ENCODE results near the gene NOM1. TPM values are rescaled to one million over a fixed set of nuclear protein-coding genes. Genes with fewer than 3 reads are reported as not detected.

NOM1 gene
- polyA plus RNA-seq, 2 of the 4 experiments (the other 2 are of a cell fraction) = 15.5 to 17.7 TPM

- DNase-seq (ENCODE audit: low read depth in 1 of 2, low spot score in 1 of 2) = no peak
- H3K4me2 ChIP-seq = no peak overlapping the region
- no peak for FAIRE-seq
- TF ChIP-seq POLR2AphosphoS2 (conservative IDR thresholded peaks at IDR 0.05; ENCODE audit: low read length) (no peak), SREBF2 (IDR thresholded peaks at IDR 0.05) (no peak), ZC3H11A (IDR thresholded peaks at IDR 0.05) (no peak), TFCP2L1 (CRISPR knock-in tag; IDR thresholded peaks at IDR 0.05) (no peak), PHF8 (IDR thresholded peaks at IDR 0.05; ENCODE audit: borderline replicate concordance, low read depth) (no peak), USF2 (IDR thresholded peaks at IDR 0.05) (no peak), MAFK (IDR thresholded peaks at IDR 0.05; ENCODE audit: partially characterized antibody) (no peak), KDM5A (IDR thresholded peaks at IDR 0.05) (no peak), CBX2 (IDR thresholded peaks at IDR 0.05; ENCODE audit: borderline replicate concordance, low read depth) (no peak), HDAC2 (IDR thresholded peaks at IDR 0.05) (no peak), TP53 (CRISPR knock-in tag; IDR thresholded peaks at IDR 0.05) (no peak), RAD21 (conservative IDR thresholded peaks at IDR 0.05 in 1 of 2, IDR thresholded peaks at IDR 0.05 in 1 of 2) (no peak), HOXB5 (CRISPR knock-in tag; IDR thresholded peaks at IDR 0.05) (no peak), BHLHE40 (IDR thresholded peaks at IDR 0.05; ENCODE audit: low read depth, low read length) (no peak), FOXS1 (CRISPR knock-in tag; IDR thresholded peaks at IDR 0.05) (no peak), FOSL2 (IDR thresholded peaks at IDR 0.05) (no peak), FOSL2 (CRISPR knock-in tag; IDR thresholded peaks at IDR 0.05) (no peak), KDM1A (IDR thresholded peaks at IDR 0.05; ENCODE audit: low read depth) (no peak), ZNF302 (CRISPR knock-in tag; IDR thresholded peaks at IDR 0.05) (no peak), CHD2 (IDR thresholded peaks at IDR 0.05; ENCODE audit: low read length, partially characterized antibody) (no peak)
- TF ChIP-seq, protein P1, sequence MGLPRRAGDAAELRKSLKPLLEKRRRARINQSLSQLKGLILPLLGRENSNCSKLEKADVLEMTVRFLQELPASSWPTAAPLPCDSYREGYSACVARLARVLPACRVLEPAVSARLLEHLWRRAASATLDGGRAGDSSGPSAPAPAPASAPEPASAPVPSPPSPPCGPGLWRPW (IDR thresholded peaks at IDR 0.05) = no peak
- 94% methylated on average over 30 of the region's 39 CpGs for WGBS (ENCODE audit: missing lambda C conversion rate)
- ATAC-seq = no peak
- no peak overlapping the region for H3K4me3 ChIP-seq
- POLR2A ChIA-PET = no interaction called here
- H3K9me3 ChIP-seq = no peaks in the 10 kb centered on the region
- H3K27ac ChIP-seq = no peak overlapping the region
- H3K4me1 ChIP-seq = peaks cover 18% of the 10 kb centered on the region
- CTCF ChIA-PET = interaction anchor here (0.8 to 1.2 kb wide), 2 partner anchors 9 to 10 kb away, joined by 3 to 4 read pairs; no protein-coding TSS in a partner anchor
These were observed 56.8 kb downstream of the NOM1 start for GRCh38 chr7:157006205-157006747.

GRCh38 chr7:157006829-157007469 is 57.4 kb downstream of the NOM1 start:
- ChIA-PET POLR2A (no interaction called here), CTCF (no interaction called here)
- H3K27ac ChIP-seq = no peak overlapping the region
- TF ChIP-seq GATA3 (IDR thresholded peaks at IDR 0.05; ENCODE audit: borderline replicate concordance) (no peak), EP300 (IDR thresholded peaks at IDR 0.05) (no peak)
- TF ChIP-seq, protein P2, sequence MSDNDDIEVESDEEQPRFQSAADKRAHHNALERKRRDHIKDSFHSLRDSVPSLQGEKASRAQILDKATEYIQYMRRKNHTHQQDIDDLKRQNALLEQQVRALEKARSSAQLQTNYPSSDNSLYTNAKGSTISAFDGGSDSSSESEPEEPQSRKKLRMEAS (IDR thresholded peaks at IDR 0.05) = no peak
- ATAC-seq = no peak
- no peak for DNase-seq (ENCODE audit: low read depth in 1 of 2, low spot score in 1 of 2)
- H3K9me3 ChIP-seq = no peaks in the 10 kb centered on the region
- WGBS (ENCODE audit: missing lambda C conversion rate) = 84% methylated on average over 7 of the region's 7 CpGs
- H3K4me2 ChIP-seq = peak overlapping the region; percentile 89; the same call in 2 of the 3 replicates
- no peak overlapping the region for H3K4me3 ChIP-seq
- no peak for FAIRE-seq
- peaks cover 24% of the 10 kb centered on the region for H3K4me1 ChIP-seq

GRCh38 chr7:157007470-157008066 is 58.1 kb downstream of the NOM1 start:
- peak overlapping the region; percentile 89 for H3K4me2 ChIP-seq
- H3K4me1 ChIP-seq = peaks cover 24% of the 10 kb centered on the region
- TF ChIP-seq RARB (CRISPR knock-in tag; IDR thresholded peaks at IDR 0.05) = no peak
- TF ChIP-seq CHD2 (IDR thresholded peaks at IDR 0.05; ENCODE audit: low read length, partially characterized antibody) = no peak
- TF ChIP-seq ZNF302 (CRISPR knock-in tag; IDR thresholded peaks at IDR 0.05) = no peak
- no peak for TF ChIP-seq NR3C1 (IDR thresholded peaks at IDR 0.05)
- TF ChIP-seq RCOR1 (IDR thresholded peaks at IDR 0.05; ENCODE audit: low read depth, low read length) = no peak
- TF ChIP-seq HEYL (CRISPR knock-in tag; IDR thresholded peaks at IDR 0.05) = no peak
- TF ChIP-seq ZSCAN20 (CRISPR knock-in tag; IDR thresholded peaks at IDR 0.05) = no peak
- TF ChIP-seq RAD21 (conservative IDR thresholded peaks at IDR 0.05 in 1 of 2, IDR thresholded peaks at IDR 0.05 in 1 of 2) = no peak
- no peak for TF ChIP-seq MYC (IDR thresholded peaks at IDR 0.05; ENCODE audit: borderline replicate concordance, low read length)
- no peak for TF ChIP-seq EHMT2 (IDR thresholded peaks at IDR 0.05; ENCODE audit: low read depth)
- no peak for TF ChIP-seq ZFP36 (IDR thresholded peaks at IDR 0.05; ENCODE audit: borderline replicate concordance, partially characterized antibody)
- TF ChIP-seq KDM1A (IDR thresholded peaks at IDR 0.05; ENCODE audit: low read depth) = no peak
- TF ChIP-seq, protein P2 (IDR thresholded peaks at IDR 0.05) = no peak
- H3K9me3 ChIP-seq = no peaks in the 10 kb centered on the region
- WGBS (ENCODE audit: missing lambda C conversion rate) = 83% methylated on average over 18 of the region's 18 CpGs
- DNase-seq (ENCODE audit: low read depth in 1 of 2, low spot score in 1 of 2) = no peak
- H3K27ac ChIP-seq = peak overlapping the region in 1 of 2 experiments; percentile 14; a peak in 1 of 6 replicates
- ATAC-seq = no peak
- ChIA-PET POLR2A (no interaction called here), CTCF (no interaction called here)
- H3K4me3 ChIP-seq = no peak overlapping the region
- no peak for FAIRE-seq

Data from A549 (cell line).